Stimulated activated CD8-positive, alpha-beta memory T cell treated with anti-CD3 and anti-CD28 coated beads, Interleukin-15, amount 100 ng/mL, for 1 hour (primary cell): ENCODE measurements around the gene TMEM121.
A peak's percentile ranks its signal among the peaks of the same experiment; 100 is the strongest.

Source experiments
- DNase-seq: peaks from one replicate; pipeline ENCODE4 v3.0.0-alpha.2; 2020; ENCODE audit warnings: low read depth

TMEM121 gene

DNA sequence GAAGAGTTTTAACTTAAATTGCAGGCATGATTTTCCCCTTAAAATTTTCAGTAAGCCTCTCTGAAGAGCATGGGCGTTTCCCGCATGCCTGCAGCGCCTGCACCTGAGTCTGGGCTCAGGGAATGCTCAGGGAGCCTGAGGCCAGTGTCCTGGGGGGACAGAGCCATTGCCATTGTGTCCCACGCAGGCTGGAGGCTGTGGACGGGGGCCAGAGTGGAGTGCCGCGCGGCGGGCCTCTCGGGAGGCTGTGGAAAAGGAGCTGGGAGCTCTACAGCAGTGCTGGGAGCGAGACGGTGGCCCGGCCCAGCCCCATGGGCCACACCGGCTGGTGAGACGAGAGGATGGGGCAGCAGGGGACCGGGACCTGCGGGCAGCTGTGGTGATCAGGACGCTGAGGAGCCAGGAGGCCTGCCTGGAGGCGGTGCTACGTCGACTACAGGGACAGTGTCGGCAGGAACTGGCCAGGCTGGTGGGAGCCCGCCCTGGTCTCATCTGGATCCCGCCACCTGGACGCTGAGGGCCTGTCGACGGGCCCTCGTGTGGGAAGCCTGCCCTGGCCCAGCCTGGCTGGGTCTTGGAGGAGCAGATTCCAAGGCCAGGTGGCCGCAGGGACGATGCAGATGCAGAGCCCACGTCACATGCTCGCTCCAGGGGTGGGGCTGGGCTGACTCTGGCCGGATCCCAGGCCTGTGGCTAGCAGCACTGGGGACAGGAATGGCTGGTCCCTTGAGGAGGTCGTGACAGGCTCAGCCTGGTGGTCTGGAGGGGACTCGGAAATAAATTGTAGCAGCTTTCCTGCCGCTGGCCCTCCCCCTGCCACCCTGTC is 27.7 kb upstream of the TMEM121 start:
- DNase-seq, result no peak

DNA sequence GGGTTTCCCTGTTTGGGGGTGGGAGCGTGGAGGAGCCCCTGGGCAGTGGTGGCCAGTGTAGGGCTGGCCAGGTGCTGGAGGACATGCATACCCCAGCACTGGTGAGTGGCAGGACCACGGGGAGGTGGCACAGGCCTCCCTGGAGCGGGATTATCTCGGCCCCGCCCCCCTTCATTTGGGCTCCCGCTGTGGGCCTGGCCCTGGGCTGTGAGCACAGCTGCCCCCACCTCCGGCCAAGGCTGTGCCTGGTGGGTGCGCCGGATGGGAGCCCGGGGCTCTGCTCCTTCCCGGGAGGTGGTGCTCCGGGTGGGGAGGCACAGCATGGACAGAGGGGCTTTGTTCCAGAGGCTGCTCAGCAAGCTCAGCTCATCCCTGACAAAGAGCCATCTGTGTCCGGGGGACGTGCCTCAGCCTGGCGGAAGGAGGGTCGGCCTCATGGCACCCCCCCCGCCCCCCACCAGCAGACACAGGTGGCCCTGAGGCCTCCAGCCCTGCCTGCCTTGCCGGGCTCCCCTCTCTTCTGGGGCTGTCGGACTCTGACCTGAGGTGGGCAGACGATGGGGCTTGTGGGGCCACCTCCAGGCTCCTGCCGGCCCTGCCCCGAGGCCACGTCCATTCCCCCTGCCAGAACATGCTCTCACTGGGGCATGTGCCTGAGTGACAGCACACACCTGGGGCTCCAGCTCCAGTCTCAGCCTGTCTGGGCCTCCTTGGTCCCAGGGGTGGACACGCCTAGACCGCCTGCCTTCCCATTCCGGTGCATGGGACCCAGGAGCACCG is 26.9 kb upstream of the TMEM121 start:
- no peak for DNase-seq

- DNase-seq, result no peak
These were observed 26.2 kb upstream of the TMEM121 start for GRCh38 chr14:105500036-105500725.

DNA sequence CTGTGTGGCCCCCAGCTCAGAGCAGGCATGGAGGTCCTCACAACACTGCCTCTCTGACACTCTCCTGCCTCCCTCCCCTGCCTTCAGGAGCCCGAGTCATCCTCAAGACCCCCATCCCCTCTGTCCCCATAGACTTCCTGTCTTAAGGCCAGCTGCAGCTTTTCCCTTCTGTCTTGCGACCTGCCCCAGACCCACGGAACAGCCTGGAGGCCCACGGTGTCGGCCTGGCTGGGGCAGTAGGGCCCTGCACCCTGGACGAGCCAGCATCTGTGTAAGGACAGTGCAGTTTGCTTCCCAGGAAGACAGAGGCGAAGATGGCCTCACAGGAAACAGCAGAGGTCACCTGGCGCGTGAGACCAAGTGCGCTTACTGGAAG is 25.7 kb upstream of the TMEM121 start:
- no peak for DNase-seq

- no peak for DNase-seq
These were observed 24.7 kb upstream of the TMEM121 start for GRCh38 chr14:105501504-105502291.

DNA sequence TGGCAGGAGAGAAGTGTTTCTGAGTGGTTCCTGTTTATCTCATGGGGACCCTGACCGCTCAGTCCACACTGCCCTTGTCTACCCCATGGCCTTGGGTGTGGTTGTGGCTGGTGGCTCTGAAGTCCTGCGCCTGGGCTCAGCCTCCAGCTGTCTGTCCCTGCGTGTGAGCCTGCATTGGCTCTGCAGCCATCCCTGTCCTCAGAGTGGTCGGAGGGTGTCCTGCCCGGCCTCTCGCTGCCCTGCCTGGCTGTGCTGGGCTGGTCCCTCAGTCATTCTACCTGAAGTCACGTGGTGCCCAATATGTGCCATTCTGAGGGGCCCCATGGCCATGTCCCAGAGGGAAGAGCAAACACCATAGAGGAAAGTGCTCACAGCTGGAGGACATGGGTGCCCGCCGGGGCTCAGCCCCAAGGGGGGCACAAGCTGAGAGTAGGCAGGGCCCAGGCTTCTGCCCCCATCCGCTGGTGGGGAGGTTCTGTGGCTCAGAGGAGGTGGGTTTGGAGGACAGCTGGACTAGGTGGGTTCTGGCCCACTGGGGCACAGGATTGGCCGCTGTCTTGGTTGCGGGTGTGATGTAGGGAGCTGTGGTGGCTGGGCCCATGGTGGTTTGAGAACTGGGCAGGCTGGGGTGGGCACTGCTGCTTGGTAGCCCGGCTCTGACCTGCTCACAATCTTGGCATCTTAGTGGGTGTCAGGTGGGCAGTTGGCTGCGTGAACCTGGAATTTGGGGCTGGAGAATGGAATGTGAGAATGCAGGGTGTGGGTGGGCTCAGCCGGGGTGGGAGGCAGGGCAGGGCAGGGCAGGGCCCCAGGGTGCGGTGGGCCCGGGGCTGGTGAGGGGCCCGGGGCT is 23.7 kb upstream of the TMEM121 start:
- no peak for DNase-seq

- no peak for DNase-seq
These were observed 23.1 kb upstream of the TMEM121 start for GRCh38 chr14:105503296-105503640.

- DNase-seq, result no peak
These were observed 22.3 kb upstream of the TMEM121 start for GRCh38 chr14:105503935-105504692.

DNA sequence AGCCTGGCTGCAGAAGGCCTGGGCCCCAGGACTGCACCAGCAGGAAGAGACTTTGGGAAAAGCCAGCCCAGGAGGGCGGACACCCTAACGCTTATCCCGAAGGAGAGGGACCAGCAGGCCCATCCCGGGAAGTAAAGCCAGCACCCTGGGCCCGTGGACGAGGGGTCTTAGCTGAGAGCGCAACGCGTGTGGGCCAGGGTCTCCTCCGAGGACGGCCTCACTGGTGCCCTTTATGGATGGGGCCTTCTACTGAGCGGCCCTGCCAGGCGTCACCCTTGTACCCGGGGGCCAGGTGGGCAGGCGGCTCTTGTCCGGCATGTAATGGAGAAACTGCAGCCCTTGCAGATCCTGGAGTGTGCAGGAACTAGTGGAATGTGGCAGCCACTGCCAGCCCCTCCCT is 21.3 kb upstream of the TMEM121 start:
- no peak for DNase-seq

- no peak for DNase-seq
These were observed 19.1 kb upstream of the TMEM121 start for GRCh38 chr14:105507247-105507646.

- no peak for DNase-seq
These were observed 18.3 kb upstream of the TMEM121 start for GRCh38 chr14:105508069-105508468.

- DNase-seq, result no peak
These were observed 17.8 kb upstream of the TMEM121 start for GRCh38 chr14:105508601-105509000.

DNA sequence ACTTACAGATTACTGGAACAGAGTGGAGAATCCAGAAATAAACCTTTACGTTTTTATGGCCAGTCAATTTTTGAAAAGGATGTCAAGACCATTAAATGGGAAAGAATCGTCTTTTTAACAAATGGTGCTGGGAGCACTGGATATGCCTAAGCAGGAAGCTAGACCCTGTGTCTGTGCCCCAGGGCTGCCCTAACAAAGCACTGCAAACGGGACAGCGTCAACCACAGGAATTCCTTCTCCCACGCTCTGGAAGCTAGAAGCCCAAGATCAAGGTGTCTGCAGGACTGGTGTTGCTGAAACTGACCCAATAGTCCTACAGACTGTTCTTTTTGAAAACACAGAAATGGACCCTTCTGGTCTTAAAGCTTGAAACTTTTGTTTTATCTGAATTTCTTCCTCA is 9.3 kb upstream of the TMEM121 start:
- DNase-seq, result no peak

- DNase-seq, result no peak
These were observed 6.3 kb upstream of the TMEM121 start for GRCh38 chr14:105519946-105520698.

DNA sequence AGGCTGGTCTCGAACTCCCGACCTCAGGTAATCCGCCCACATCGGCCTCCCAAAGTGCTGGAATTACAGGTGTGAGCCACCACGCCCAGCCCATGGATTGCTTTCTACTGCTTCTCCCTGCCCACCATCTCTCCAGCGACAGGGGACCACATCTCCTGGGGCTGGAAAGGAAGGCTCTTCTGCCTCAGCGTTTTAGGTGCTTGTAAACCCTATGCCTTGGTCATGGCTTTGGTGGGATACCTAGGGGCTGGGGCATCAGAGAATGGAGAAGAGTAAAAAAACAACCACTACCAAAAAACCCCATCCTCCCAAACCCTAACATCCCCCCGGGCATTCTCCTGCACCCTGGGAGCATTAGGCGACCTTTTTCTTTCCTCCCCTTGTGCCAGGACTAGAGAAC is 1.1 kb upstream of the TMEM121 start:
- DNase-seq, result no peak

GRCh38 chr14:105526776-105527380 is 495 bp downstream of the TMEM121 start:
- DNase-seq, result no peak

- DNase-seq, result no peak
These were observed 1.0 kb downstream of the TMEM121 start for GRCh38 chr14:105527381-105527825.

- DNase-seq, result peak; percentile 55
These were observed 1.6 kb downstream of the TMEM121 start for GRCh38 chr14:105527826-105528585.
